GM21529 (cell line): ENCODE results near the gene FNBP1.

Experiments used
- ATAC-seq: cut with Tn5 transposase; IDR thresholded peaks from one replicate; pipeline ENCODE4 v1.9.1; 2021; ENCODE audit not compliant: unreplicated experiment

Gene FNBP1

GRCh38 chr9:129929496-129930125 is 113.4 kb downstream of the FNBP1 start:
- ATAC-seq, result no peak

DNA sequence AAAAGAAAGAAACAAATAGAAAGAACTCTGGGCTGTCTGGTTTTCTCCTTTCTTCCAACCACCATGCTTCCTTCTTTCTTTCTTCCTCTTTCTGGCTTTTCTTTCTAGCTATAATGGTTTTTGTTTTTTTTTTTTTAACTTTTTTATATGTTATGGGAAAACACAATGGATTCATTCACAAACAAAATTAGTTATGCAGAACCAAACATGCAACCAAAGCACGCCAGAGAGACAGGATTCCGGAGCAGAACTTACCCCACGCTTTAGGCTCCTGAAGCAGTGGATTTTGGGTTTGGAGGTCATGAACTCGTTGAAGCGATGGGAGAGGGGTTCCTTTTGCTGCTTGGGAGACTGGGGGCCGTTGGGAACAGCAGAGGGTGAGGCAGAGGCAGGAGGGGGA is 119.4 kb downstream of the FNBP1 start:
- ATAC-seq, result no peak

DNA sequence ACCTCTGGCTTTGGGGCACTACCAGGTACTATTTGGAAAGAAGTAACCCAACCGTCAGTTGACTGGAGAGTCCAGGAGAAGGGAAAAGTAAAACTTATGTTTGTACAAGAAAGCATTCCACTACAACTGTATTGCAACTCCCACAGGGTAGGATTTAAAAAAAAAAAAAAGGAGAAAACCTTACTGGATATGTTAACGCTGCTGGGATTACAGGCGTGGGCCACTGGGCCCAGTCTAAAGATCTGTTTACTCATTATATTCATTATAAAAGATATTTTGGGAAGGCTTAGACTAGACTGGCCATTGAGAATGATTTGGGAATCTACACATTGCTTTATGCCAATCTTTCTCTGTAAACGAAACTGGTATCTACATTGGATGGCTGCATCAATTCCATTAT is 121.1 kb downstream of the FNBP1 start:
- ATAC-seq, result no peak

DNA sequence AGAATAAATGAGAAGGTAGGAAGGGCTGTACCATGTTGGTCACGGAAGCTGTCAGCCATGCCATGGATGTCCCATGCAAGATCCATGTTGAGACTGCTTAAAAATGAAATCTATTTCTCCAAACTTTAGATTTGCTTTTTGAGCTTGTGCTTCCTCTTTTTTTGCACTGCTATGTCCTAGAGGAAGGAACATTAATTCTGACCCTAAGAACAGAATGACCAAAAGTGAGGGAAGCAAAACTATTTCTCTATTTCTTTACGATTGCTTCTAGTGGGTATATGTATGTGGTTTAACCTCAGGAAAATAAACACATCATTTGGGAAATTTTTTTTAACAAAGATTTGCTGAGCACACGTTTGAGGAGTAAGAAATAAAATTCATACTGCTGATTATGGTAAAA is 123.1 kb downstream of the FNBP1 start:
- ATAC-seq, result no peak

- ATAC-seq, result no peak
Measured at GRCh38 chr9:129919277-129919676, 123.7 kb downstream of the FNBP1 start.

- no peak for ATAC-seq
Measured at GRCh38 chr9:129918296-129918950, 124.6 kb downstream of the FNBP1 start.

- no peak for ATAC-seq
Measured at GRCh38 chr9:129916707-129917106, 126.3 kb downstream of the FNBP1 start.

GRCh38 chr9:129914051-129914450 is 128.9 kb downstream of the FNBP1 start:
- no peak for ATAC-seq

DNA sequence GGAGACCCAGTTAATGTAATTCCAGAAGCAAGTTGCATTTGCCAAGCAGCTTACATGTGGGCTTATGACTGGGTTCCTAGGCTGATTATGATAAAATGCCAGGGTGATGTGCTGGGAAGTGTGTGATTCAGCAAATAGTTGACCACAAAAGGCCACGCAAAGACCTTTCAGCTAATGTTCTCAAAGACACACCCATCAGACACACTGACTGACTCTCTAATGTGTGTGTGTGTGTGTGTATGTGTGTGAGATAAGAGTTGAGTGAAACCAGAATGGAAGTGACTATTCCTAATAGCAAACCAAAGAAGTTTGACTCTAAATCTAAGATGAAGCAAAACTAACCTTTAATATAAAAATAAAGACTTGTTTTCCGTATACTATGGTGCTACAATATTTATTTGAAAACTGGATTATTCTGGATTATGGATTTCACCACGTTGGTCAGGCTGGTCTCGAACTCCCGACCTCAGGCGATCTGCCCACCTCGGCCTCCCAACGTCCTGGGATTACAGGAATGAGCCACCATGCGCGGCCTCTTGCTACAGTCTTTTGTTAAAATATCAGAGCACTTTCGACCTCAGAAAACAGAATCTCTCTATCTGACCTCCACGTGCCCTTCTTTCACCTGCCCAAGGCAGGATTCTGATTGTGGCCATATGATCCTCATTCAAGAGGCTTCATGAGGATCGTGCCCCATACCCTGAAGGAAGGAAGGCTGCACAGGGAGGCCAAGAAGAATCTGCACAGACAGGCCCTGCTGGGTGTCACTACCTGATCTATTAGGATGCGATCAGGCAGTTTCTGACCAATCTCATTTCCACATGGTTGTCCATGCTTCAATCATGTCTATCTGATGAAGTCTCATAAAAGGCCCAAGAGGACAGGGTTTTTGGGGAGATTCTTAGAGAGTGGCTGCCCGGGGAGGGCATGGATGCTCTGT is 132.1 kb downstream of the FNBP1 start:
- ATAC-seq, result no peak

GRCh38 chr9:129909851-129910250 is 133.1 kb downstream of the FNBP1 start:
- ATAC-seq, result no peak

- ATAC-seq, result no peak
Measured at GRCh38 chr9:129908906-129909305, 134.1 kb downstream of the FNBP1 start.

DNA sequence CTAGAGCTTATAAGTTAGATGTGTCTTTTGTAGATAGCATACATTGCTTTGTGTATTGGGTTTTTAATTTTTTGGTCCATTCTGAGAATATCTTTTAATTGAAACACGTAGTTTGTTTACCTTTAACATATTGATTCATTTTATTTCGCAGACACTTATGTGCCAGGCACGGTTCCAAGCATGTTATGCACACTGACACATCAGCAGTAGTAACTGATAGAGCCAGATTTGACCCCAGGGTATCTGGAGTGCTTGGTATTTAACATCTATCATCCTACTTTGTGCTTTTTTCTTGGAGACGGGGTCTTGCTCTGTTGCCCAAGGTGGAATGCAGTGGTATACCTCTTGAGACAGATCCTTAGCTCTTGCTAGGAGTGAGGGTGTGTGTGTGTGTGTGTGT is 135.8 kb downstream of the FNBP1 start:
- no peak for ATAC-seq

- no peak for ATAC-seq
Measured at GRCh38 chr9:129906298-129906697, 136.7 kb downstream of the FNBP1 start.

DNA sequence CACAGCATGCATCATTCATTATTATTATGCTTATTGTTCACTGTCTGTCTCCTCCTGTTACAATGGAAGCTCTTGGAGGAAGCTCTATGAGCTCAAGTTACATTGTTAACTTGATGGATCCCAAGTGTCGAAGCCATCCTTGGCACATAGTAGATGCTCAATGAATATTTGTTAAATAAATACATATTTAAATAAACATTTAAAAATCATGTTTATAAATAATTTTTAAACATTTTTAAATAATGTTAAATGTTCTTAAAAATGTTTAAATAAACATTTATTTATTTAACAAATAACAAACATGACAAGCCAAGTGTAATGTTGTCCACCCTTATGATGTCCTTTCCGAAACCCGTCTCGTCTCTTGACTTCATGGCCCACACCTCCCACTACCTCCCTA is 138.3 kb downstream of the FNBP1 start:
- no peak for ATAC-seq

DNA sequence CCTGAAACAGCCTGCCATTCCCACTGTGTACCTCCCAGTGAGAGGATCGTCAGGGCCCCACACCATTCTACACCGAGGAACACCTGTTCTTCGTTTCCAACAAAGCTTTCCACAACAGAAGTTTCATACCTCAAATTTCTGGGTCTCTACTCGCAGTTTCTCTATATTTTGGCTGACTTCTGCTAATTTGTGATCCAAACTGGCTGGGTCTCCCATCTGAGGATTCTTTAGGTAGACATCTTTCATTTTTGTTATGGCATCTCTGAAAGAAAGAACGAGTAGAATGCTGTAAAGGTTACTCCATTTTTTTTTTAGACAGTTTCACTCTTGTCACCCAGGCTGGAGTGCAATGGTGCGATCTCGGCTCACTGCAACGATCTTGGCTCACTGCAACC is 140.3 kb downstream of the FNBP1 start:
- ATAC-seq, result no peak

DNA sequence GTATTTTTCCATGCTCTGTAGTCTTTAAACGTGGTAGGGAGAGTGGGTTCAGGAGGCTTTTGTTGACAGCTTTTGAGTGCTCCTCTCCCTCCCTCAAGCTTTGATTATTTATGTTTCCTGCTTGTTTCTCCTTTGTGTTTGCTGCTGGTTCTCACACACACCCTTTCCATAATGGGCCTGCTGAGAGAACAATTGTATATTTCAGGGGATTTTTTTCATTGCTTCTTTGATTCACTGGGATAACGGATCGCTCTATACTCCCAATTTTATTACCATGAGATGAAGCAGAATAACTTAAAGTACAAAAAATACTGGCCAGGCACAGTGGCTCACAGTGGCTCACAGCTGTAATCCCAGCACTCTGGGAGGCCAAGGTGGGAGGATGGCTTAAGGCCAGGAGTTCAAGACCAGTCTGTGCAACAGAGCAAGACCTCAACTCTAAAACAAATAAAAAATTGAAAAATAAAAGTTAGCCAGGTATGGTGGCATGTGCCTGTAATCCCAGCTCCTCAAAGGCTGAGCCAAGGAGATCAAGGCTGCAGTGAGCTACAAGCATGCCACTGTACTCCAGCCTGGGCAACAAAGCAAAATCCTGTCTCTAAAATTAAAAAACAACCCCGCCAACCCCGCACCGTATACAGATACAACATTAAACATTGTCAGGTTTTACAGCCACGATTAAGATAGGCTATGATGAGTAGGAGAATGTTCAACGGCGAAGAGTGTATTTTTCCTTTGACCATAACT is 140.8 kb downstream of the FNBP1 start:
- ATAC-seq, result no peak

GRCh38 chr9:129900263-129901027 is 142.5 kb downstream of the FNBP1 start:
- peak; percentile 90 for ATAC-seq

- ATAC-seq, result no peak
Measured at GRCh38 chr9:129899620-129900019, 143.4 kb downstream of the FNBP1 start.

- ATAC-seq, result no peak
Measured at GRCh38 chr9:129898185-129898584, 144.8 kb downstream of the FNBP1 start.

GRCh38 chr9:129897263-129897662 is 145.7 kb downstream of the FNBP1 start:
- ATAC-seq, result no peak
